HCT116 (cell line): ENCODE results near the gene NHERF2. TPM values are rescaled to one million over a fixed set of nuclear protein-coding genes. Genes with fewer than 3 reads are reported as not detected.
A peak's percentile ranks its signal among the peaks of the same experiment; 100 is the strongest.

Experiments used
- ATAC-seq: fragments of 200-7000 bp; cut with Tn5 transposase; 2 replicates; pipeline ENCODE4 v1.9.1; 2020; ENCODE audit warnings: mild to moderate bottlenecking, moderate library complexity
- BruUV-seq: library from RNA; stranded (reverse); fragments of 400-500 nt; replicated peaks from 2 replicates; lab custom pipeline; 2021; lab: Mats Ljungman, UMichigan
- CTCF ChIA-PET: fragments of 300-600 bp; sonication (Branson Sonifier 250); formaldehyde crosslinking; loops from one replicate; lab custom pipeline; 2021; ENCODE audit warnings: antibody characterized with exemption; lab: Charles Lee
- POLR2A ChIA-PET: fragments of 300-600, 350-600 bp; sonication (Branson Sonifier 250); formaldehyde crosslinking; loops from one replicate; lab custom pipeline; 2021; ENCODE audit warnings: antibody characterized with exemption; lab: Charles Lee
- RAD21 ChIA-PET, 2 experiments: fragments of 300-600 bp; sonication (Branson Sonifier 250); formaldehyde crosslinking; loops; one replicate each; lab custom pipeline; 2023; ENCODE audit warnings: low total read pairs in 2 of 2; ENCODE audit not compliant: uncharacterized antibody in 2 of 2, unreplicated experiment in 2 of 2, low non-redundant PET in 1 of 2; lab: Charles Lee
- DNase-seq: peaks from one replicate; pipeline ENCODE4 v3.0.0-alpha.2; 2010; ENCODE audit warnings: low read depth, low spot score
- H2AFZ ChIP-seq: fragments of 200-600 bp; shearing (Covaris generic), sonication (generic); 2 replicates; pipeline ENCODE4 v1.6.1; 2017; ENCODE audit warnings: low read depth, mixed run types, mixed read lengths, antibody characterized with exemption, low read length; ENCODE audit not compliant: poor library complexity, severe bottlenecking
- H3K27ac ChIP-seq: 2 replicates; pipeline ENCODE4 v1.5.1; 2012; ENCODE audit warnings: low read depth, low read length
- H3K27me3 ChIP-seq: fragments of 200-600 bp; sonication (generic); 2 replicates; pipeline ENCODE4 v1.6.1; 2016; ENCODE audit warnings: mixed run types, low read length, mixed read lengths; ENCODE audit not compliant: insufficient read depth
- H3K36me3 ChIP-seq, 2 experiments: fragments of 200-500 bp in 1 of 2; fragments of 200-600 bp in 1 of 2; sonication (Bioruptor generic) in 1 of 2; sonication (generic) in 1 of 2; 2 replicates each; pipeline versions ENCODE4 v1.5.1 to v1.6.1; 2014 to 2016; ENCODE audit warnings: low read length in 2 of 2, inconsistent platforms in 1 of 2, mixed read lengths in 1 of 2, mixed run types in 1 of 2; ENCODE audit not compliant: insufficient read depth in 2 of 2, control insufficient read depth in 1 of 2
- H3K4me1 ChIP-seq, 2 experiments: fragments of 200-600 bp in 1 of 2; sonication (generic) in 1 of 2; 2 replicates each; pipeline versions ENCODE4 v1.5.1 to v1.6.1; 2012 to 2017; ENCODE audit warnings: low read length in 2 of 2, inconsistent platforms in 1 of 2, mild to moderate bottlenecking in 1 of 2, mixed read lengths in 1 of 2, mixed run types in 1 of 2, moderate library complexity in 1 of 2; ENCODE audit not compliant: insufficient read depth in 2 of 2, control insufficient read depth in 1 of 2
- H3K4me2 ChIP-seq: fragments of 200-600 bp; sonication (generic); 2 replicates; pipeline ENCODE4 v1.6.1; 2017; ENCODE audit warnings: mixed run types, low read length, mixed read lengths
- H3K4me3 ChIP-seq, 2 experiments: fragments of 200-600 bp in 1 of 2; sonication (generic) in 1 of 2; replicated peaks in 1 of 2; 2 replicates each; pipeline ENCODE4 v1.5.1; 2011 to 2016; ENCODE audit warnings: low read length in 2 of 2, control low read depth in 1 of 2, low read depth in 1 of 2, mild to moderate bottlenecking in 1 of 2, mixed read lengths in 1 of 2, mixed run types in 1 of 2
- H3K79me2 ChIP-seq: fragments of 200-600 bp; sonication (generic); 2 replicates; pipeline ENCODE4 v1.6.1; 2017; ENCODE audit warnings: mild to moderate bottlenecking, mixed run types, low read length, moderate library complexity, mixed read lengths; ENCODE audit not compliant: insufficient read depth
- H3K9ac ChIP-seq: fragments of 200-600 bp; sonication (generic); 2 replicates; pipeline ENCODE4 v1.6.1; 2016; ENCODE audit warnings: low read length, mixed read lengths
- H3K9me2 ChIP-seq: fragments of 200-600 bp; sonication (generic), shearing (Covaris generic); 2 replicates; pipeline ENCODE4 v1.6.1; 2017; ENCODE audit warnings: mixed run types, mild to moderate bottlenecking, moderate library complexity; ENCODE audit not compliant: insufficient read depth
- H3K9me3 ChIP-seq, 2 experiments: fragments of 200-500 bp in 1 of 2; fragments of 200-600 bp in 1 of 2; sonication (Bioruptor generic) in 1 of 2; sonication (generic) in 1 of 2; 2 replicates each; pipeline ENCODE4 v1.6.1; 2014 to 2017; ENCODE audit warnings: low read length in 2 of 2, mixed read lengths in 2 of 2, inconsistent platforms in 1 of 2, low read depth in 1 of 2, mild to moderate bottlenecking in 1 of 2, mixed run types in 1 of 2, moderate library complexity in 1 of 2; ENCODE audit not compliant: control insufficient read depth in 1 of 2, insufficient read depth in 1 of 2
- H4K20me1 ChIP-seq: fragments of 200-600 bp; sonication (generic), shearing (Covaris generic); 2 replicates; pipeline ENCODE4 v1.6.1; 2017; ENCODE audit warnings: mixed run types, mild to moderate bottlenecking, moderate library complexity; ENCODE audit not compliant: insufficient read depth
- CBX3 ChIP-seq: IDR thresholded peaks from 2 replicates; pipeline ENCODE4 v1.6.1; 2012; ENCODE audit warnings: low read depth
- CTCF ChIP-seq, 3 experiments: fragments of 200-600 bp in 1 of 3; sonication (generic) in 1 of 3; IDR thresholded peaks in 2 of 3; conservative IDR thresholded peaks in 1 of 3; 2 replicates each; pipeline ENCODE4 v1.5.1; 2012 to 2017; ENCODE audit warnings: low read depth in 2 of 3, low read length in 2 of 3, antibody characterized with exemption in 1 of 3, borderline replicate concordance in 1 of 3, control low read depth in 1 of 3, mild to moderate bottlenecking in 1 of 3, mixed read lengths in 1 of 3, mixed run types in 1 of 3, moderate library complexity in 1 of 3; ENCODE audit not compliant: insufficient read depth in 1 of 3
- EGR1 ChIP-seq: IDR thresholded peaks from 2 replicates; pipeline ENCODE4 v1.6.1; 2012; ENCODE audit warnings: low read depth
- ELF1 ChIP-seq: IDR thresholded peaks from 2 replicates; pipeline ENCODE4 v1.6.1; 2012; ENCODE audit warnings: low read depth, borderline replicate concordance
- EZH2 ChIP-seq: fragments of 200-600 bp; sonication (generic); IDR thresholded peaks from 2 replicates; pipeline ENCODE4 v1.6.1; 2017; ENCODE audit warnings: antibody characterized with exemption, mixed run types
- EZH2phosphoT487 ChIP-seq: fragments of 200-600 bp; IDR thresholded peaks from 2 replicates; pipeline ENCODE4 v1.6.1; 2018; ENCODE audit warnings: antibody characterized with exemption, borderline replicate concordance
- FOSL1 ChIP-seq: IDR thresholded peaks from 2 replicates; pipeline ENCODE4 v1.6.1; 2012; ENCODE audit warnings: low read depth
- JUND ChIP-seq: IDR thresholded peaks from 2 replicates; pipeline ENCODE4 v1.6.1; 2012
- MAX ChIP-seq: IDR thresholded peaks from 2 replicates; pipeline ENCODE4 v1.6.1; 2012
- POLR2A ChIP-seq: IDR thresholded peaks from 2 replicates; pipeline ENCODE4 v1.7.0; 2011; ENCODE audit warnings: borderline replicate concordance; ENCODE audit not compliant: insufficient read depth, insufficient read length; ENCODE audit errors: extremely low read depth
- POLR2AphosphoS5 ChIP-seq: IDR thresholded peaks from 2 replicates; pipeline ENCODE4 v1.6.1; 2011; ENCODE audit warnings: mild to moderate bottlenecking, low read depth, low read length, moderate library complexity
- RAD21 ChIP-seq: IDR thresholded peaks from 2 replicates; pipeline ENCODE4 v1.6.1; 2012; ENCODE audit warnings: low read depth, mild to moderate bottlenecking
- REST ChIP-seq: IDR thresholded peaks from 2 replicates; pipeline ENCODE4 v1.6.1; 2012; ENCODE audit warnings: low read depth
- SIN3A ChIP-seq: IDR thresholded peaks from 2 replicates; pipeline ENCODE4 v1.6.1; 2012; ENCODE audit warnings: low read depth
- SRF ChIP-seq: IDR thresholded peaks from 2 replicates; pipeline ENCODE4 v1.6.1; 2012; ENCODE audit warnings: low read depth
- TCF7L2 ChIP-seq: IDR thresholded peaks from 2 replicates; pipeline ENCODE4 v1.7.0; 2011; ENCODE audit warnings: borderline replicate concordance, inconsistent platforms; ENCODE audit not compliant: insufficient read depth, insufficient read length; ENCODE audit errors: extremely low read depth
- YY1 ChIP-seq: IDR thresholded peaks from 2 replicates; pipeline ENCODE4 v1.6.1; 2011; ENCODE audit warnings: low read length, low read depth, moderate library complexity, mild to moderate bottlenecking; ENCODE audit not compliant: insufficient replicate concordance; ENCODE audit errors: extremely low read depth
- ZFX ChIP-seq: fragments of 450-650 bp; IDR thresholded peaks from 2 replicates; pipeline ENCODE4 v1.6.1; 2017
- intact Hi-C: fragments of 100-400 bp; cut with micrococcal nuclease; formaldehyde crosslinking; loops from 2 replicates; pipeline ENCODE4 v1.10.0; 2022
- total RNA-seq: library from RNA; stranded (reverse); gene quantifications from one replicate; pipeline ENCODE4 v1.2.1, GENCODE V29; 2021; ENCODE audit not compliant: unreplicated experiment
- TF ChIP-seq, protein P1 (sequence below): IDR thresholded peaks from 2 replicates; pipeline ENCODE4 v1.6.1; 2011; ENCODE audit warnings: mild to moderate bottlenecking, low read length, moderate library complexity; ENCODE audit not compliant: insufficient replicate concordance; ENCODE audit errors: extremely low read depth

The NHERF2 gene
- total RNA-seq, 1 experiment from 2014 or later, result 58.4 TPM

GRCh38 chr16:2037647-2038381 lies 11.1 kb downstream of the NHERF2 start:
- Histone ChIP-seq H3K4me3 (no peak overlapping the region), H3K4me1 (peaks cover 5 to 29% of the 10 kb centered on the region in 2 experiments; a peak in 2 of 4 replicates), H3K9me2 (no peaks in the 10 kb centered on the region), H3K4me2 (no peak overlapping the region), H3K27ac (no peak overlapping the region), H3K9ac (no peak overlapping the region), H3K27me3 (no peaks in the 10 kb centered on the region)
- CTCF ChIA-PET, result no interaction called here
- TSS peak; percentile 76 for BruUV-seq
- intact Hi-C loops, result no loop called here
- TF ChIP-seq CTCF (IDR thresholded peaks at IDR 0.05 in 2 of 3, conservative IDR thresholded peaks at IDR 0.05 in 1 of 3; ENCODE audit: borderline replicate concordance in 1 of 3, insufficient read depth in 1 of 3, low read depth in 2 of 3, low read length in 2 of 3) (no peak), MAX (no peak), RAD21 (no peak), CBX3 (no peak), EZH2 (no peak), REST (no peak), POLR2AphosphoS5 (no peak), POLR2A (no peak), SIN3A (no peak), JUND (no peak), SRF (no peak), EGR1 (no peak), FOSL1 (no peak), ELF1 (no peak), TCF7L2 (no peak), ZFX (no peak), YY1 (no peak), EZH2phosphoT487 (no peak)
- TF ChIP-seq, protein P1, sequence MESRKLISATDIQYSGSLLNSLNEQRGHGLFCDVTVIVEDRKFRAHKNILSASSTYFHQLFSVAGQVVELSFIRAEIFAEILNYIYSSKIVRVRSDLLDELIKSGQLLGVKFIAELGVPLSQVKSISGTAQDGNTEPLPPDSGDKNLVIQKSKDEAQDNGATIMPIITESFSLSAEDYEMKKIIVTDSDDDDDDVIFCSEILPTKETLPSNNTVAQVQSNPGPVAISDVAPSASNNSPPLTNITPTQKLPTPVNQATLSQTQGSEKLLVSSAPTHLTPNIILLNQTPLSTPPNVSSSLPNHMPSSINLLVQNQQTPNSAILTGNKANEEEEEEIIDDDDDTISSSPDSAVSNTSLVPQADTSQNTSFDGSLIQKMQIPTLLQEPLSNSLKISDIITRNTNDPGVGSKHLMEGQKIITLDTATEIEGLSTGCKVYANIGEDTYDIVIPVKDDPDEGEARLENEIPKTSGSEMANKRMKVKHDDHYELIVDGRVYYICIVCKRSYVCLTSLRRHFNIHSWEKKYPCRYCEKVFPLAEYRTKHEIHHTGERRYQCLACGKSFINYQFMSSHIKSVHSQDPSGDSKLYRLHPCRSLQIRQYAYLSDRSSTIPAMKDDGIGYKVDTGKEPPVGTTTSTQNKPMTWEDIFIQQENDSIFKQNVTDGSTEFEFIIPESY, result no peak
- TF ChIP-seq, all 23 proteins: peak for 0
- Histone ChIP-seq H3K9me3 (no peaks in the 10 kb centered on the region), H2AFZ (no peak overlapping the region), H4K20me1 (no peaks in the 10 kb centered on the region), H3K79me2 (no peaks in the 10 kb centered on the region), H3K36me3 (no peaks in the 10 kb centered on the region)
- ATAC-seq, result no peak
- RAD21 ChIA-PET, result no interaction called here
- POLR2A ChIA-PET, result no interaction called here
- DNase-seq, result no peak
